Esophagus squamous epithelium (tissue), 4 donors: ENCODE data around the gene LIPE.

Experiments used
- CTCF ChIP-seq, 6 experiments: fragments of 450-650 bp in 4 of 6; fragments of 200-600 bp in 2 of 6; sonication (generic) in 2 of 6; IDR thresholded peaks; one replicate each; pipeline ENCODE4 v1.5.1; 2016 to 2019; ENCODE audit warnings: antibody characterized with exemption in 6 of 6, mild to moderate bottlenecking in 4 of 6, moderate library complexity in 4 of 6
- POLR2A ChIP-seq, 4 donors: fragments of 450-650 bp; IDR thresholded peaks; one replicate each; pipeline ENCODE4 v1.6.1; 2017; ENCODE audit warnings: antibody characterized with exemption in 4 of 4, mild to moderate bottlenecking in 4 of 4, moderate library complexity in 3 of 4

GRCh38 chr19:42410371-42410770 lies 16.8 kb downstream of the LIPE start:
- TF ChIP-seq CTCF (IDR thresholded peaks at IDR 0.05) (no peak), POLR2A (IDR thresholded peaks at IDR 0.05) (no peak)
